ENCODE measurements around the gene EML1. TPM values are rescaled to one million over a fixed set of nuclear protein-coding genes. Genes with fewer than 3 reads are reported as not detected.

EML1 gene
- total RNA-seq, 2 experiments from 2014 or later, result 1.7 TPM

DNA sequence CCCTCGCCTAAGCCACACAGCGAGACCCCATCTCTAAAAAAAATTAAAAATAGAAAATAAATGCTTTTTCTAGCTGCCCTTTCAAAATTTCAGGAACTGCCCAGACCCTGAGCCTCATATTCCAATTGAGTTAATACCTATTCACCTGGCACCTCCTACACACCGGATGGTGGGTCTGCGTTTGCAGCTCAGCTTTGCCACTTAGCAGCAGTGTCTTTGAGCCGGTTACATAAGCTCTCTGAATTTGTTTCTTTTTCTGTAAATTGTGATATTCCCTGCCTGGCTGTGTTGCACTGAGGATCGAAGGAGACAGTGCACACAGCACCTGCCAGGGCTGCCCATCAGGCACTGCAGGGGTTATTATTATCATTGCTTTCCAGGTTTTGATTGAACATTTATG lies 125.6 kb downstream of the EML1 start:
- no peaks in the 10 kb centered on the region for H3K4me1 Mint-ChIP-seq
- no peaks in the 10 kb centered on the region for H3K9me3 Mint-ChIP-seq (ENCODE audit: low read depth)
- no peak for DNase-seq
- H3K36me3 Mint-ChIP-seq (ENCODE audit: low read depth), result no peaks in the 10 kb centered on the region
- H3K4me3 Mint-ChIP-seq, result no peak overlapping the region
- no peak overlapping the region for H3K27ac Mint-ChIP-seq
- POLR2A ChIA-PET, result no interaction called here
- H3K27me3 Mint-ChIP-seq, result peaks cover 6% of the 10 kb centered on the region
- intact Hi-C loops (cut with DNase I, micrococcal nuclease), result no loop called here
- no peak for ATAC-seq
- CTCF ChIA-PET, result no interaction called here

DNA sequence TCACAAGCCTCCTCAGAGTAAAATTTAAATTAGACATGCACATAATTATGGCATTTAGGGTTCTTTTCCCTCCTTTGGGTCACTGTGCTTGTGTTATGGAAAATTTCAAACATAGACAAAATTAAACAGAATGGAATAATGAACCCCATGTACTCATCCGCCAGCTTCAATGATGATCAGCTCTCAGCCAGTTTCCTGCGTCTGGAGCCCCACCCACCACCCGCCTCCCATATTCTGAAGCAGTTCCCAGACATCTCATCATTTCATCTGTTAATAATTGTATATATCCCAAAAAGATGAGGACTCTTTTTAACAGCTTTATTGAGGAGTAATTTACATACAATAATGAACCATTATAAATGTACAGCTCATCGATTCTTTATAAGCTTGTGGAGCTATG lies 128.2 kb downstream of the EML1 start:
- ATAC-seq, result no peak
- no peaks in the 10 kb centered on the region for H3K4me1 Mint-ChIP-seq
- intact Hi-C loops (cut with DNase I, micrococcal nuclease), result no loop called here
- no peaks in the 10 kb centered on the region for H3K9me3 Mint-ChIP-seq (ENCODE audit: low read depth)
- H3K27ac Mint-ChIP-seq, result no peak overlapping the region
- ChIA-PET CTCF (interaction anchor here (0.9 to 1.2 kb wide), 2 partner anchors 24 to 33 kb away, joined by 3 to 4 read pairs; no protein-coding TSS in a partner anchor), POLR2A (no interaction called here)
- no peak overlapping the region for H3K4me3 Mint-ChIP-seq
- DNase-seq, result no peak
- H3K36me3 Mint-ChIP-seq (ENCODE audit: low read depth), result no peaks in the 10 kb centered on the region
- H3K27me3 Mint-ChIP-seq, result peaks cover 3% of the 10 kb centered on the region

DNA sequence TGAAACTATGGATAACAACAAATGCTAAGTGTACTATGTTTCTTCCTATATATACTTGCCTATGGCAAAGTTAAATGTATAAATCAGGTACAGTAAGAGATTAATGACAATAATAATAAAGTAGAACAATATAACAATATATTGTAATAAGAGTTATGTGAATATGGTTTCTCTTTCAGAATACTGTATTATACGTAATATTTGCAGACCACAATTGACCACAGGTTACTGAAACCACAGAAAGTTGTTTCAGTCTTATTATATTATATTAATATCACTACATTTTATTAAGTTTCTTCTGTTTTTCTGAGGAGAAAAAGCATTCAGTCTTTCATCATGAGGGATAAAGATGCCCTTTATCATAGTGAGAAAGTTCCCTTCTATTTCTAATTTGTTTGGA lies 131.2 kb downstream of the EML1 start:
- H3K4me3 Mint-ChIP-seq, result no peak overlapping the region
- H3K4me1 Mint-ChIP-seq, result no peaks in the 10 kb centered on the region
- ChIA-PET CTCF (no interaction called here), POLR2A (no interaction called here)
- peaks cover 3% of the 10 kb centered on the region for H3K27me3 Mint-ChIP-seq
- ATAC-seq (no peak), DNase-seq (no peak)
- no peaks in the 10 kb centered on the region for H3K9me3 Mint-ChIP-seq (ENCODE audit: low read depth)
- H3K36me3 Mint-ChIP-seq (ENCODE audit: low read depth), result no peaks in the 10 kb centered on the region
- intact Hi-C loops (cut with DNase I, micrococcal nuclease), result no loop called here
- no peak overlapping the region for H3K27ac Mint-ChIP-seq

DNA sequence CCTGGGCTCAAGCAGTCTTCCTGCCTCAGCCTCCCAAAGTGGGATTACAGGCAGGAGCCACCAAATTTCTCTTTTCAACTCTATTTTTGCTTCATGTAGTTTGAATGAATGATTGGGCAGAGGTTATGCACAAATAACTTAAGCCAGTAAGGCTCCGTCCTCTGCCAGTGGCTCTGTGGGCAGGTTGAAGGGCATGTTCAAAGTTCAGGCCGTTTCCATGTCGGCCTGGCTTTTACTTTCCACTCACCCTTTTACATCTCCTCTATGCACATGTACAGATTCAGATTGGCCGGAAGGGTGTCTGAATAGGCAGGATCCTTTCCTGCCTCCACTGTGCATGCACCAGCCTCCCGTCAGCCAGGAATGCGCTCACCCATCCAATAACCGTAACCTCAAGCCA lies 132.3 kb downstream of the EML1 start:
- ChIA-PET CTCF (interaction anchor here (1.0 kb wide), 1 partner anchor 13 kb away, joined by 3 read pairs; no protein-coding TSS in a partner anchor), POLR2A (no interaction called here)
- no peaks in the 10 kb centered on the region for H3K9me3 Mint-ChIP-seq (ENCODE audit: low read depth)
- no peaks in the 10 kb centered on the region for H3K4me1 Mint-ChIP-seq
- ATAC-seq (no peak), DNase-seq (no peak)
- H3K4me3 Mint-ChIP-seq, result no peak overlapping the region
- H3K36me3 Mint-ChIP-seq (ENCODE audit: low read depth), result no peaks in the 10 kb centered on the region
- no peaks in the 10 kb centered on the region for H3K27me3 Mint-ChIP-seq
- no peak overlapping the region for H3K27ac Mint-ChIP-seq
- intact Hi-C loops (cut with DNase I, micrococcal nuclease), result no loop called here

DNA sequence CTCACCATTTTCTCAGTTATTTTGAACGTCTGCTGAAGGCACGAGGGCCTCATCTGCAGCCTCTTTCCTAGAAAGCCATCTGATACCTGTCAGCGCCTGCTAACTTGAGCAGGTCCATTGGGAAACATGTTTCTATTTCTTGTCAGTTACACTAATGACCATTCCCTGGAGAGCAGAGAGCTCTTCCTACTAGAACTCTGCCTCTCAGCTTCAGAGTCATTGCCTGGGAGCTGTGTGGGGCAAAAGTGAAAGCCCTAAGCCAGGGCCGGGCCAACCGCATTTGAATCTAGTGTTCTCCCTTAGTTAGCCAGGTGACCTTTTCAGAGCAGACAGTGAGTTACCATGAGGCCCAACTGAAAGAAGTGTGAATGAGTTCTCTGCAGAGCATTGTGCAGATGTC lies 135.8 kb downstream of the EML1 start:
- ATAC-seq (no peak), DNase-seq (no peak)
- ChIA-PET POLR2A (no interaction called here), CTCF (interaction anchor here (0.6 to 2.0 kb wide), 2 partner anchors 11 to 18 kb away, joined by 4 to 8 read pairs; no protein-coding TSS in a partner anchor)
- intact Hi-C loops (cut with DNase I, micrococcal nuclease), result no loop called here
- H3K36me3 Mint-ChIP-seq (ENCODE audit: low read depth), result no peaks in the 10 kb centered on the region
- H3K9me3 Mint-ChIP-seq (ENCODE audit: low read depth), result no peaks in the 10 kb centered on the region
- H3K4me1 Mint-ChIP-seq, result peaks cover 3% of the 10 kb centered on the region
- no peak overlapping the region for H3K4me3 Mint-ChIP-seq
- H3K27me3 Mint-ChIP-seq, result no peaks in the 10 kb centered on the region
- no peak overlapping the region for H3K27ac Mint-ChIP-seq

DNA sequence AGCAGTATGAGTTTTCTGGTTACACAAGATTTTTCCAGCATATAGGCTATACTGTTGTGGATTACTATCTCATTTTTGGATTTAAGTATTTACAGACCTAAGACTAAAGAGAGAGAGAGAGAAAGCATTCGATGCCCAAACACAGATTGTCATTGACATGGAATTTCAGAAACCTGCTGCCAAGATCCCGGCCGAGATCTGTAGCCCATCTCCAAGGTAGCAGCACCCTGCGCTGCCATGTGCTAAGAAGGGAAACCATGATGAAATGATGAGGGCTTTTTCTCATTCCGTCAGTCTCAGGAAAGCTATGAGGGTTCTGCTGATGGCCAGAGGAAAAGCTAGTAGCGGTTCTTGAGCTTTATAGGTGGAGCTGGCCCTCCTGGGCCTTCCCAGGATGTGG lies 136.4 kb downstream of the EML1 start:
- Mint-ChIP-seq H3K4me3 (no peak overlapping the region), H3K9me3 (ENCODE audit: low read depth) (no peaks in the 10 kb centered on the region), H3K27me3 (no peaks in the 10 kb centered on the region), H3K4me1 (peaks cover 3% of the 10 kb centered on the region), H3K27ac (no peak overlapping the region), H3K36me3 (ENCODE audit: low read depth) (no peaks in the 10 kb centered on the region)
- DNase-seq (no peak), ATAC-seq (no peak)
- ChIA-PET POLR2A (no interaction called here), CTCF (interaction anchor here (0.6 to 2.0 kb wide), 3 partner anchors 17 to 152 kb away, joined by 3 to 8 read pairs (median 4); no protein-coding TSS in a partner anchor)
- intact Hi-C loops (cut with DNase I, micrococcal nuclease), result no loop called here

DNA sequence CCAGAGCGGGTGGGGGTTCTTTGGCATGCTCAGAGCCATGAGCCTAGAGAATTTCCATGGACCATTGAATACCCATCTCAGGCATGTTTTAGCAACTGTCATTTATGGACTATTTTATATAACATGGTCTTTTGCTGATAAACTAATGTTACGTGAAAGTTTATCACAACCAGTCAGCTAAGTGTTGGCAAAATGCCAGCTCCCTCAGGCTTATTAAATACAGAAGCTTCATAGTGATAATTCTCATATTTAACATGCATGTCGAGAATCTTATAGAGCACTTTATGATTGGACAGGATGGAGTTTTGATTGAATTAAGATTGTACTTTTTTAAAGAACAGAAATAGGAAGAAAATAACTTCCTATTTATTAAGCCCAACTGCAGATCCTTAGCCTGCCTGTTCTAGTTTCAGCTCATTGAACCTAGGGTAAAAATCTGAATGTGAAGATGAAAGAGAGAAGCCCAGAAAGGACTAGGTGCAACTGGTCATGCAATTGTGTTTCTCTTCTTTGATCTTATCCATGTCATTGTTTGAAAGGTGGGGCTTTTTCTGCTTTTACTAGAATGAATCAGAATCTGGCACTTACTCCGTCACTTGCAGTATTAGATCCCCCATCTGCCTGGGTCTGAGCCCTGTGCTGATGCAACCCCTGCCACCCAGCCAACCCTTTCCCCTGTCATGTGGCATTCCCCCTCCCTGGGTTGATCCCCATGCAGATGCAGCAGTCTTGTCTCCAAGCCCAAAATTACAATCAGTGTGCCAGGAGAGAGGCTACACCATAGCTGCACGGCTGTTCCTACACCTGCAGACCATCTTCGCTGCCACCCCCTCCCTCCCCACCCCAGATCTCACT lies 137.4 kb downstream of the EML1 start:
- intact Hi-C loops (cut with DNase I, micrococcal nuclease), result loop anchor here in 1 of 2 experiments (2.0 kb wide), 1 partner anchor 16 kb away; no protein-coding TSS in a partner anchor
- Mint-ChIP-seq H3K36me3 (ENCODE audit: low read depth) (no peaks in the 10 kb centered on the region), H3K27ac (no peak overlapping the region), H3K4me3 (no peak overlapping the region), H3K4me1 (peaks cover 3% of the 10 kb centered on the region), H3K9me3 (ENCODE audit: low read depth) (no peaks in the 10 kb centered on the region), H3K27me3 (no peaks in the 10 kb centered on the region)
- ChIA-PET CTCF (interaction anchor here (0.8 to 2.0 kb wide), 4 partner anchors 16 to 262 kb away, joined by 3 to 8 read pairs (median 3); no protein-coding TSS in a partner anchor), POLR2A (no interaction called here)
- DNase-seq (peak; percentile 78), ATAC-seq (peak; percentile 97)

DNA sequence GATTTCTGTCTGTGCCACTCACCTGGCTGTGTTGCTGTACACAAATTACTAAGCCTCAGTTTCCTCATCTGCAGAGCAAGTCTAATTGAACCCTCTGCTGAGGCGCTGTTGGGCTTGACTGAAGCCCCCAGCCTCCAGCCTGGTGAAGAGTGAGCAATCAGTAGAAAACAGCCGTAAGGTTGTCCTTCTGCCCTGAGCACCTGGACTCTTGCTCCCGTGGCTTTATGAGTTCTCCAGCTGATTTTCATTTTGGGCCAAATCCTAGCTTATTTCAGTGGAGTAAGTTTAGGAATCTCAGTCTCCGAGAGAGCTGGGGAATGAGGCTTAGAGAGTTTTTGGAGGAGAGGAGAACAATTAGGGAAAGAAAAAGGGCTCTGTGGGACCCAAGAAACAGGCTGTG lies 138.1 kb downstream of the EML1 start:
- H3K4me3 Mint-ChIP-seq, result no peak overlapping the region
- CTCF ChIA-PET, result interaction anchor here (0.8 to 1.6 kb wide), 2 partner anchors 43 to 261 kb away, joined by 3 read pairs; no protein-coding TSS in a partner anchor

DNA sequence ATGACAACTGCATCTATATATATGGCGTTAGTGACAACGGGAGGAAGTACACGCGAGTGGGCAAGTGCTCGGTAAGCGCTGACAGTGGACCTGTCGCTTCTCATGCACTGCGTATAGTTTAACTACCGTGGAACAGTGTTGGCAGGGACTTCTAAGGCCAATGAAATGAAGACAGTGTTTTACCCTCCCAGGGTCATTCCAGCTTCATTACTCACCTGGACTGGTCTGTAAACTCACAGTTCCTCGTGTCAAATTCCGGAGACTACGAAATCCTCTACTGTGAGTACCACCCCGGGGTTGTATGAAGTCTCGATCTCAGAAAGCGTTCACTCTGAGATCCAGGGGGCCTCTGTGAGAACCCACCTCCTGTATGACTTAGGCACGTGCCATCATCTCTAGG lies 142.8 kb downstream of the EML1 start:
- Mint-ChIP-seq H3K27me3 (no peaks in the 10 kb centered on the region), H3K36me3 (ENCODE audit: low read depth) (no peaks in the 10 kb centered on the region), H3K27ac (no peak overlapping the region), H3K4me3 (no peak overlapping the region), H3K9me3 (ENCODE audit: low read depth) (no peaks in the 10 kb centered on the region), H3K4me1 (peaks cover under 1% of the 10 kb centered on the region)
- no peak for ATAC-seq
- intact Hi-C loops (cut with DNase I, micrococcal nuclease), result no loop called here
- DNase-seq, result no peak
- ChIA-PET CTCF (interaction anchor here (0.6 kb wide), 1 partner anchor 130 kb away, joined by 3 read pairs; no protein-coding TSS in a partner anchor), POLR2A (interaction anchor here (0.6 kb wide), 1 partner anchor 1727 kb away, joined by 5 read pairs; no protein-coding TSS in a partner anchor)

More for the DNA sequence above, 138.1 kb downstream of the EML1 start:
- POLR2A ChIA-PET, result no interaction called here
- intact Hi-C loops (cut with DNase I, micrococcal nuclease), result loop anchor here in 1 of 2 experiments (2.0 kb wide), 1 partner anchor 15 kb away; no protein-coding TSS in a partner anchor
- ATAC-seq (no peak), DNase-seq (no peak)
- Mint-ChIP-seq H3K36me3 (ENCODE audit: low read depth) (no peaks in the 10 kb centered on the region), H3K4me1 (peaks cover 3% of the 10 kb centered on the region), H3K27ac (peak overlapping the region; percentile 63), H3K9me3 (ENCODE audit: low read depth) (no peaks in the 10 kb centered on the region), H3K27me3 (no peaks in the 10 kb centered on the region)

DNA sequence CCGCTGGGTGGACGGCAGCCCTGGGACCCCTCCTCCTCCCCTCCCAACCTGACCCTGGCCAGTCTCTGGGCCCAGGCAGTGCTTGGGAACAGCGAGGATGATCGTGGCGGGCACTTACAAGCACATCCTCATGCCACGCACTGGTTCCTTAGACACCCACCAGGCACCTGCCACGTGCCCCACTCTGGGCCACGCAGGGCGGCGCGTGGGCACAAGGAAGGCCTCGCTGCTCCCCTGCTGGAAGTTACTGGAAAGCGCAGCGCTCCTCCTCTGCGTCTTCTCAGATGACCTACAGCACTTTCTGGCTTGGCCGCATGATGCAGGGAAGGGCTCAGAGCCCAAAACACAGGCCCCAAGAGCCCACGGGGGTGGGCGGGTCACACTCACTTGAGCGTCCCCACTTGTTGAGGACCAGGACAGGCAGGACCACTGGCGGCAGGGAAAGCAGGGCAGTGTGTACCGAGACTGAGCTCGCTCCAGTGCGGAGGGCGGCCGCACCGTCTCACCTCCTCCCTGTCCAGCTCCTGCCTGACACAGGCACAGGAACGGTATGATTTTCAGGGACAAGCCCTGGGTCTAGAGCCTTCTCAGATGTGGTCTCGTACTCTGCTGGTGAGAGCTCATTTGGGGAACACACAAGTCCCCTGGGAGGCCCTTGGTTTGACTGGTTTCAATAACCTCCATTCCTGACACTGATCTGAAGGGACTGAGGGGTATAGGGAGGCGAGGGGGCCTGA lies 143.7 kb downstream of the EML1 start:
- no peaks in the 10 kb centered on the region for H3K27me3 Mint-ChIP-seq
- intact Hi-C loops (cut with DNase I, micrococcal nuclease), result no loop called here

DNA sequence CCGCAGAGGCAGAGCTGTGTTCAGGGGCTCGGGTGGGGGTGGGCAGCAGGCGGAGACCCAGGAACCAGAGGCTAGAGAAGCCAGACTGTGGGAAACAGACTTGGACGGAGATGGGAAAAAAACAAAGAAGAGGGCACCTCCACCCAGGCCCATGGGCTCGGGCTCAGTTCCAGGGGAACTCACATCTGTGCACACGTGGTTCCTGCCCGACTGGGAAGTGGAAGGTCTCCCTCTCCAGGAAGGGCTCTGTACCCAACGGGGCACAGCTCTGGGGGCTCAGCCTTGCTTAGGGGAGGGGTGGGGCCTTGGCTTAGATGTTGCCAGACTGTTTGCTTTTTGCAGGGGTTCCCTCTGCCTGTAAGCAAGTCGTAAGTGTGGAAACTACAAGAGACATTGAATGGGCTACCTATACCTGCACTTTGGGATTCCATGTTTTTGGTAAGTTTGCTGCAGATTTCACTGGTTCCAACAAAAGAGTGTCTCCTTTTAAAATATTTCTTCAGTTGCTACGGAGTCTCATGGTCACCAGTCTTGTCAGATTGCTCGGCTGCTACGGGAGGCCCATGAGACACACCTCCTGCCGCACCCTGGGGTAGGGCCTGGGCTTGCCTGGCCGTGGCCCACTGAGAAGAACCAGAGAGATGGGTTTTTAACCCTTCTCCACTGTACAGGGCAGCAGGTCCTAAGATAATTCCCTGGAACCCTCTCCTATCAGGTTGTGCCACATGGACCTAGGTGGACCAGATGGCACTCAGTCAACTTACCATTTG lies 144.4 kb downstream of the EML1 start:
- H3K36me3 Mint-ChIP-seq (ENCODE audit: low read depth), result no peaks in the 10 kb centered on the region
- H3K27ac Mint-ChIP-seq, result no peak overlapping the region
- H3K9me3 Mint-ChIP-seq (ENCODE audit: low read depth), result no peaks in the 10 kb centered on the region
- no peak for DNase-seq
- no peak overlapping the region for H3K4me3 Mint-ChIP-seq
- CTCF ChIA-PET, result no interaction called here
- no peak for ATAC-seq
- POLR2A ChIA-PET, result no interaction called here
- H3K4me1 Mint-ChIP-seq, result no peaks in the 10 kb centered on the region
- intact Hi-C loops (cut with DNase I, micrococcal nuclease), result no loop called here
- H3K27me3 Mint-ChIP-seq, result no peaks in the 10 kb centered on the region

More for the DNA sequence above, 143.7 kb downstream of the EML1 start:
- CTCF ChIA-PET, result no interaction called here
- DNase-seq (no peak), ATAC-seq (no peak)
- POLR2A ChIA-PET, result no interaction called here
- Mint-ChIP-seq H3K4me1 (no peaks in the 10 kb centered on the region), H3K4me3 (no peak overlapping the region), H3K9me3 (ENCODE audit: low read depth) (no peaks in the 10 kb centered on the region), H3K36me3 (ENCODE audit: low read depth) (no peaks in the 10 kb centered on the region), H3K27ac (no peak overlapping the region)

Measured in activated CD4-positive, alpha-beta T cell treated with anti-CD3 and anti-CD28 coated beads for 36 hours (primary cell).